GM20000 (cell line): ENCODE data around the gene TACC2.
"Not testable (repeated sequence)": the region's sequence is repeated elsewhere in the genome, so short reads cannot be mapped to it uniquely, and the experiment has no call there.

ENCODE experiments used
- DNase-seq: peaks from one replicate; pipeline ENCODE4 v3.0.0; 2012; ENCODE audit warnings: low spot score
- CTCF ChIP-seq: IDR thresholded peaks from 2 replicates; pipeline ENCODE4 v1.5.1; 2012; ENCODE audit warnings: mild to moderate bottlenecking, control low read depth; ENCODE audit errors: extremely low read depth, missing control alignments

Gene TACC2

GRCh38 chr10:122055252-122055651 is 66.3 kb downstream of the TACC2 start:
- no peak for TF ChIP-seq CTCF
- DNase-seq, result no peak

- DNase-seq, result no peak
- no peak for TF ChIP-seq CTCF
Observed at GRCh38 chr10:122056431-122057094, 67.6 kb downstream of the TACC2 start.

- no peak for TF ChIP-seq CTCF
- no peak for DNase-seq
Observed at GRCh38 chr10:122057841-122058413, 69.0 kb downstream of the TACC2 start.

GRCh38 chr10:122060250-122060649 is 71.3 kb downstream of the TACC2 start:
- DNase-seq, result no peak
- TF ChIP-seq CTCF, result no peak

- no peak for TF ChIP-seq CTCF
- DNase-seq, result no peak
Observed at GRCh38 chr10:122062831-122063674, 74.1 kb downstream of the TACC2 start.

- DNase-seq, result not testable (repeated sequence)
Observed at GRCh38 chr10:122066337-122066939, 77.5 kb downstream of the TACC2 start.

GRCh38 chr10:122068844-122069243 is 79.9 kb downstream of the TACC2 start:
- DNase-seq, result no peak
- no peak for TF ChIP-seq CTCF
